GM18867 (cell line): ENCODE data around the gene RNF175.
"Not testable (repeated sequence)": the region's sequence is repeated elsewhere in the genome, so short reads cannot be mapped to it uniquely, and the experiment has no call there.

ENCODE experiments used
- ATAC-seq: cut with Tn5 transposase; IDR thresholded peaks from one replicate; pipeline ENCODE4 v1.9.1; 2021; ENCODE audit warnings: mild to moderate bottlenecking, moderate library complexity; ENCODE audit not compliant: unreplicated experiment

RNF175 gene

DNA sequence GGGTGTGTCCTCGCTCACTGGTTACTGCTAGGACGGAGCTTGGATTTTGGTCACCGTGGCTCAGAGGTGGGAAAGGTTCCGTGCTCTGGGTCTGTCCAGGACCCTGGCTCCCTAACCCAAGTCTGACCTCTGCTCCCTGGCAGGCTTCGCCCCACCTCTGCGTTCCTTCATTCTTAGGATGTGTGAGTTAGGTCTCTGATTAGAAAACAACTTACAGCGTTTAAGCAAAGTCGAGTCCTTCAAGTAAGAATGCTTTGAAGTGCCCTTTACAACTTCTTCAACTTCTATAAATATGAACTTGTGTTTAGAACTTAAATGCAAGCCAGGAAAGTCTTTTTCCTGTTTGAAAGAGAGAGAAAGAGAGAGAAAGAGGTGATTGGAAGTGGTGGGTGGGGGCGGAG is 74.9 kb downstream of the RNF175 start:
- peak; percentile 17 for ATAC-seq

DNA sequence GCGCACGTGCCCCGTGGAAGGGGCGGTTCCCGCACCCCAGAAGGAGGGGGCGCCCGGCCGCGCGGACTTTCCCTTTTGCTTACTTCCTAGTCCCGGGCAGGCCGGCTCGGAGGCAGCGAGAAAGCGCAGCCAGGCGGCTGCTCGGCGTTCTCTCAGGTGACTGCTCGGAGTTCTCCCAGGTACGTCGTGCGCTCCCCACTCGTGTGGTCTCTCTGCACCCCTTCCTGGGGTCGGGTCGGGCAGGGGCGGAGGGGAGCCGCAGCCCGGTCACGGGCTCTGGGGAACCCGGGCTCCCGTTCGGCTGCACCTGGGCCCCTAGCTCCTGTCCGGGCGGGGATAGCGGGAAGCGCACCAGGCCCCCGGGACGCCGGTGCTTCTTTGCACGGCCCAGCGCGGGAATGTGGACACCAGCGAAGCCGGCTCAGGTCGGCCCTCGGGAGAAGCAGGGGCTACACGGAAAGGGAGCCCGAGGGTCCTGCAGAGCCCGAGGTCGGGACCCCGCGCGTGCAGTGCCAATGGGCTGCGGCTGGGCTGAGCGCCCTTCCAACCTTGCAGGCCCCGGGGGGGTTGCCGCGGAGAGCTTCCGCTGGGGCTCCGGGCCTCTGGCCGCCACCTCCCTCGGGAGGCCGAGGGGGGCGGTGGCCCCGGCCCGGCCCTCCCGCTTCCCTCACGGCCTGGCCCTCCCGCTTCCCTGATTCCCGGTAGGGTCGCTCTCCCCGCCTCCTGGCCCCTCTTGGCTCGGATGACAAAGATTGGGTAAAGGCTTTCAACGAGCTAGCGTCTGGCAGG is 75.4 kb downstream of the RNF175 start, which contains the start of gene TLR2:
Gene TLR2 (plus strand): TSS at position 99 of the 789 bp plus-strand sequence. CDS start 18,628 bp downstream, outside the sequence.
- peak; percentile 93 for ATAC-seq

DNA sequence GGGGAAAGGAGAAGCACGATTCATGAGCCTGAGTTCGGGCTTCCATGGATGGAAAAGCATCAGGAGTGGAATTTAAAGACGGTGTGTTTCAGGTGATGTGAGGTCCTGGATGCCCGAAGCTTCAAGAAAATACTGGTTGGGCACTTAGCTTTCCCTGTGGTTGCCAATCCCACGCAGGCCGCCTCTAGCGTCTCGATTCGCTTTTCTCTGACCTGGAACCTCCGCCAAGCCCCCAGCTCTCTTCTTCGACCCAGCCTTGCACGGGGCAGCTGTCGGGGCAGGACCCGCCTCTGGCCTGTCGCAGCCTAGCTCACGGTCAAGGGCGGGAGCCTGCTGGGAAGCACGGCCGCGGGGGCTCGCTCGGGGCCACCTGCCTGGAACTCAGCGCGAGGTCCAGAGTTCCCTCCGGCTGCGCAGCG is 76.1 kb downstream of the RNF175 start:
- no peak for ATAC-seq

DNA sequence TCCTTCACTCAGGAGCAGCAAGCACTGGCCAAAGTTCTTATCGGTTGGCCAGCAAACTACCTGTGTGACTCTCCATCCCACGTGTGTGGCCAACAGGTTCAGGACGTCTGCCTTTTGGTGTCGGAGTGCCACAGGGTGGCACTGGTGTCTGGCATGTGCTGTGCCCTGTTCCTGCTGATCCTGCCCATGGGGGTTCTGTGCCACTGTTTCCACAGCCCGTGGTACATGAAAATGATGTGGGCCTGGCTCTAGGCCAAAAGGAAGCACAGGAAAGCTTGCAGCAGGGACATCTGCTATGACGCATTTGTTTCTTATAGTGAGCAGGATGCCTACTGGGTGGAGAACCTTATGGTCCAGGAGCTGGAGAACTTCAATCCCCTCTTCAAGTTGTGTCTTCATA is 80.3 kb downstream of the RNF175 start:
- no peak for ATAC-seq

DNA sequence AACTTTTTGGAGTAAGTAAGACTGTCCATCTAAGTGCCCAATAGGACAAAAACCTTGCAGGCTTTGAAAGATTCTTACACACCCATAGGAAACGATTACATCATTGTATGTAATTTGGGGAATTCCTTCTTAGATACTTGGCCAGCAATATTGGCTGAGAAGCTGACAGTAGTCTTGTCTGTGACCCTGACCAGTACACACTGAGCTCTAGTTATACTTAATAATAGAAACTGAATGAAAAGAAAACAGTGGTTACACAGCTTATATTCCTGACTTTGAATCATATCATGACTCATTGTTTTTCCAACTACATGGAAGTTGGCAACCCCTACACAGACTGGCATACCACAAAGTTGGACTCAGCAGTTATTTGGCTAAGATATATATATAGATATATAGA is 82.8 kb downstream of the RNF175 start:
- ATAC-seq: no peak

DNA sequence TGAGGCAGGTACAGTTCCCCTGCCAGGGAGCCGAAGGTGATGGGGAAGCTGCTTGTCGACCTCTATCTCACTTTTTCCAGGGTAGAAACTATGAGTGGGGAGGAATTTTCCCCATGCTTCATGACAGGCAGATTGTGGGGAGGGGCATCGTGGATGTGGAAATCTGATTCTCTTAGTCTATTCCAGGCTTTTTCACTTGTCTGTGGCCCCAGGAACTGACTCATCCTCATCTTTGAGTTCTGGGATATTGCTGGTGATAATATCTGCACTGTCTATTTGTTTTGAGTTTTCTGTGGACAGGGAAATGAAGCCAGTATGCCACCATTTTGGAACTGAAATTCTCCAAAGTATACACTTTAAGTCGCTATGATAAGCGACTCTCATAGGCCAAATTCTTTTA is 83.3 kb downstream of the RNF175 start:
- ATAC-seq: no peak

DNA sequence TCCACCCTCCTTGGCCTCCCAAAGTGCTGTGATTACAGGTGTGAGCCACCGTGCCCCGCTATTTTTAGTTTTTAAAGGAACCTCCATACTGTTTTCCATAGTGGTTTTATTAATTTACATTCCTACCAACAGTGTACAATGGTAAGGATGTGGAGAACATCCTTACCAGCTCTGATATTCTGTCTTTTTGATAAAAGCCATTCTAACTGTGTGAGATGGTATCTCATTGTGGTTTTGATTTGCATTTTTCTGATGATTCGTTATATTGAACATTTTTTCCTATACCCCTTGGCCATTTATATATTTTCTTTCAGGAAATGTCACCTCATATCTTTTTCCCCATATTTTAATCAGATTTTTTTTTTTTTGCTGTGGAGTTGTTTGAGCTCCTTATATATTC is 90.0 kb downstream of the RNF175 start:
- no peak for ATAC-seq

DNA sequence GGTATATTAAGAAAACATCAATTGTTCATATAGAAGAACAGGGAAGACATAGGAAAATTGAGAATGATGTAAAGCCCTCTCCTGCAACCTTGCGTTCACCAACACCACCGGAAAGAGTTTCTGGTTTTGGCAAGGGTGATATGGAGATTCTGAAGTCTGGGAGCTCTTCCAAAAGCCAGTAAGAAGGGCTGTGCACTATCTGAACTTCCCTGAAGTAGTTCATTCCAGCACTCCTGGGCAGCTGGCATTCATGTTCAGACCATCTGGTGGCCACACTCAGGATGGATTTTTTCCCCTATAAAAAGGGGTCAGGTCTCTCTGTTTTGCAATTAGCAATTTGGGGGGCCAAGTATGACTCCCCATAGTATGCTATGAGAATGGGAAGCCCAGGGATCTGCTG is 91.2 kb downstream of the RNF175 start:
- ATAC-seq: no peak

DNA sequence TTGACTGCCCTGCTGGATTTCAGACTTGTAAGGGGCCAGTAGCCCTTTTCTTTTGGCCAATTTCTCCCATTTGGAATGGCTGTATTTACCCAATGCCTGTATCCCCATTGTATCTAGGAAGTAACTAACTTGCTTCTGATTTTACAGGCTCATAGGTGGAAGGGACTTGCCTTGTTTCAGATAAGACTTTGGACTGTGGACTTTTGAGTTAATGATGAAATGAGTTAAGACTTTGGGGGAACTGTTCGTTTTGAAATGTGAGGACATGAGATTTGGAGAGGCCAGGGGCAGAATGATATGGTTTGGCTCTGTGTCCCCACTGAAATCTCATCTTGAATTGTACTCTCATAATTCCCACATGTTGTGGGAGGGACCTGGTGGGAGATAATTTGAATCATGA is 93.3 kb downstream of the RNF175 start:
- not testable (repeated sequence) for ATAC-seq

DNA sequence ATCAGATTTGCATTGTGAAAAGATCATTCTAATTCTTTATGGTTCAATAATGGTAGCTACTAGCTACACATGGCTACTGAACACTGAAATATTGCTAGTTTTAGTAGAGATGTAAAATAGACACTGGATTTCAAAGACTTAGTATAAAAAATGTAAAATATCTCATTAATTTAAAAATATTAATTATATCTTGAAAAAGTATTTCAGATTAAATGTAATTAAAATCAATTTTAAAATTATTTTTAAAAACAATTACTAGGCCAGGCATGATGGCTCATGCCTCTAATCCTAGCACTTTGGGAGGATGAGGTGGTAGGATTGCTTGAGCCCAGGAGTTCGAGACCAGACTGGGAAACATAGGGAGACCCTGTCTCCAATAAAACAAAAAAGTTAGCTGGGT is 96.2 kb downstream of the RNF175 start:
- no peak for ATAC-seq

DNA sequence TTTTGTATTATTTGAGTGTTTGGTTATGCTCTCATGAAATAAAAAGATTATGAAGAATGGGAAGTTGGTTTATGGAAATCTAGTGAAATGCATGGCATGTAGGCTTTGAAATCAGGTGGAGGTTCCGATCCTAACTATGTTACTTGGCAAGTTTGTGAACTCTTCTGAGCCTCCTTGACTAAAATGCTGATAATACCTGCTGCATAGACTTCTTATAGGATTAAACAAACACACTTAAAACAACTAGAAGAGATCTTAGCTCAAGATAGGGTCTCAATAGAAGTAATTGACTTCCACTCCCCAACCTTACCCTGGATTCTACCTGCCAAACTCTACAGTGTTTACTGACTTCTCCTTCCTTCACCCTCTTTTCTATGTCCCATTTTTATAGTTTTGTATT is 97.9 kb downstream of the RNF175 start:
- ATAC-seq: no peak

DNA sequence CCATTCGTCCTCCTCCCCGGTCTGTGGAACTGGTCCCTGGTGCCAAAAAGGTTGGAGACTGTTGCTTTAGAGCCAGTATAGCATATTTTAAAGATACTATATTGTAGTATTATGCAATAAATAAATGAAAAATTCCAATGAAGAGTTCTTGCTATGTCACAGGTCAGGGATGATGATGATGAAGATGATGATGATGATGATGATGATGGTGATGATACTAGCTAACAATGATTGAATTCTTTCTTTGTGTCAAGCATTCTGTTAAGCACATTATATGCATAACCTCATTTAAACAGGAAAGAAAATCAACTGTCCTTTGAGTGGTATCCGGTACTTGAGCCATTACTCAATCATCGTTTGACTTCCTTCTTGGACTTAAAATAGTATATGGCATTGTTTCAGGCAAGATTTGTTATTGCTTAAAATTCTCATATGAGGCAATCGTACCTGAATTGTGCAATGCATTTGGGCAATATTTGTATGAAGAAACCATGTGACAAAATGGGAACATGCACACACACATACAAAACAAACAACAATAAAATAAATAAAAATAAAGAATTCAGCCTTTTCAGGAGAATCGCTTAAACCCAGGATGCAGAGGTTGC is 98.5 kb downstream of the RNF175 start:
- ATAC-seq: no peak
